Right lobe of liver (tissue), 6 donors: Measurements from ENCODE around the gene HPDL. TPM values are rescaled to one million over a fixed set of nuclear protein-coding genes. Genes with fewer than 3 reads are reported as not detected.
A peak's percentile ranks its signal among the peaks of the same experiment; 100 is the strongest.

Source experiments
- ATAC-seq, 4 donors: fragments of 200-7000 bp; cut with Tn5 transposase; one replicate each; pipeline ENCODE4 v1.9.1; 2020; ENCODE audit warnings: mild to moderate bottlenecking in 4 of 4, moderate library complexity in 4 of 4
- DNase-seq, 3 donors: peaks; one replicate each; pipeline ENCODE4 v3.0.0-alpha.2; 2020
- H3K27ac ChIP-seq, 3 donors: fragments of 200-600 bp; one replicate each; pipeline ENCODE4 v1.8.0; 2022
- H3K27me3 ChIP-seq, 2 donors: fragments of 200-600 bp; one replicate each; pipeline ENCODE4 v1.8.0; 2022
- H3K36me3 ChIP-seq, 4 donors: fragments of 200-600 bp; sonication (generic) in 1 of 4; one replicate each; pipeline versions ENCODE4 v1.5.1 to v1.8.0; 2017 to 2022; ENCODE audit warnings: control low read depth in 1 of 4
- H3K4me1 ChIP-seq, 4 donors: fragments of 200-600 bp; sonication (generic) in 1 of 4; one replicate each; pipeline versions ENCODE4 v1.5.1 to v1.8.0; 2017 to 2022; ENCODE audit warnings: control low read depth in 1 of 4
- H3K4me3 ChIP-seq, 3 donors: fragments of 200-600 bp; one replicate each; pipeline ENCODE4 v1.8.0; 2022
- H3K9me3 ChIP-seq, 4 donors: fragments of 200-600 bp; sonication (generic) in 1 of 4; one replicate each; pipeline versions ENCODE4 v1.5.1 to v1.8.0; 2017 to 2022; ENCODE audit warnings: control low read depth in 1 of 4
- CTCF ChIP-seq, 4 donors: fragments of 200-600 bp in 3 of 4; fragments of 450-650 bp in 1 of 4; IDR thresholded peaks; one replicate each; pipeline versions ENCODE4 v1.5.1 to v1.8.0; 2016 to 2022; ENCODE audit warnings: antibody characterized with exemption in 4 of 4, mild to moderate bottlenecking in 2 of 4
- POLR2A ChIP-seq: fragments of 450-650 bp; IDR thresholded peaks from one replicate; pipeline ENCODE4 v1.6.1; 2017; ENCODE audit warnings: antibody characterized with exemption, mild to moderate bottlenecking
- WGBS: methylation state at CpG from one replicate; pipeline ENCODE4 v1.1.6; 2018; ENCODE audit warnings: low coverage, low lambda C conversion rate; ENCODE audit not compliant: insufficient coverage; ENCODE audit errors: missing lambda C conversion rate; 5-methylcytosine and 5-hydroxymethylcytosine counted together
- intact Hi-C, 2 donors: fragments of 100-400 bp; cut with DNase I; formaldehyde crosslinking; loops; one replicate each; pipeline versions ENCODE4 v1.11.2 to v1.14.1; 2022
- total RNA-seq, 6 experiments: library from RNA; depleted of rRNA in 2 of 6; stranded (reverse); fragments of >200 nt in 2 of 6; fragmentation: NEBNext Ultra II Directional in 3 of 6; extraction: Animal tissue kit (Norgen Biotek cat#: 25700) in 3 of 6; gene quantifications; one replicate each; pipeline versions ENCODE4 v1.1.0 to v1.2.4, GENCODE V29; 2016 to 2023
- donor health status: DM: no; HTN: yes; CAD: no.
- donor health status: DM: no; HTN: no; CAD: no.
- donor health status: DM: no; HTN: no; CAD: no.
- donor health status: DM: no; HTN: yes; CAD: no.
- donor health status: DM: no; HTN: yes; CAD: no.

The HPDL gene
- total RNA-seq, 6 experiments from 2014 or later, result 0.25 to 0.56 TPM; not detected in 4

DNA sequence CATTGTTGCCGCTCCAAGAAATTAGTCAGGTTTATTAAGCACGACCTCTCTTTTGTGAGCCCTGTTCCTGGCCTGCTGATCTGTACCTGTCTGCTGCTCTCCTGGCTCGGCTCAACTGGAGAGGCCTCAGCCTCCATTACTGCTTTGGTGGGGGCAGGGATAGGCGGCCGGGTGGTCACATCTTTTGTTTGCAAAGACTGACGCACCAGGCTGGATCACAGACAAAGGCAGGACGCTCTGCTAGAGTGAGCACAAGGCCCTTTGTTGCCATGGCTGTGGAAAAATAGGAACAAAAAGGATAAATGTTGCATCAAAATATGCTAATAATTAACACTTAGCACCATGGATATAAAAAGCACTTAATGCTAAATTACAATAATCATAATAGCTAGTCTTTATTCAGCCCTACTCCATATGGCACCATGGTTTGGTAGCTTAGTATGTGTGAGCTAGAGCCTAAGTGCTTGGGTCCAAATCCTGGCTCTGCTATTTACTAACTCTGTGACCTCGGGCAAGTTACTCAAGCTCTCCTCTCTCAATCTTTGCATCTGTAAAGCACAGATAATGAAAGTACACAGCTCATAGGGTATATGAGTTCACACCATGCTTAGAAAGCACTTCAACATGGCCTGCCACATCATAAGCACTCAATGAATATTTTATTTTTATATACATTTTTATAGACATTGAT is 28.9 kb upstream of the HPDL start:
- Histone ChIP-seq H3K27ac (no peak overlapping the region), H3K36me3 (no peaks in the 10 kb centered on the region), H3K4me1 (peaks cover 0 to 7% (median 0%) of the 10 kb centered on the region in 4 donors), H3K27me3 (no peaks in the 10 kb centered on the region), H3K4me3 (no peak overlapping the region), H3K9me3 (no peaks in the 10 kb centered on the region)
- DNase-seq, result no peak
- intact Hi-C loops, result loop anchor here (5.0 kb wide), 1 partner anchor 281 kb away; no protein-coding TSS in a partner anchor
- TF ChIP-seq CTCF (IDR thresholded peaks at IDR 0.05) (no peak), POLR2A (no peak)
- 69% methylated on average over 8 of the region's 8 CpGs for WGBS
- ATAC-seq, result peak; percentile 37 to 93 (median 67)

DNA sequence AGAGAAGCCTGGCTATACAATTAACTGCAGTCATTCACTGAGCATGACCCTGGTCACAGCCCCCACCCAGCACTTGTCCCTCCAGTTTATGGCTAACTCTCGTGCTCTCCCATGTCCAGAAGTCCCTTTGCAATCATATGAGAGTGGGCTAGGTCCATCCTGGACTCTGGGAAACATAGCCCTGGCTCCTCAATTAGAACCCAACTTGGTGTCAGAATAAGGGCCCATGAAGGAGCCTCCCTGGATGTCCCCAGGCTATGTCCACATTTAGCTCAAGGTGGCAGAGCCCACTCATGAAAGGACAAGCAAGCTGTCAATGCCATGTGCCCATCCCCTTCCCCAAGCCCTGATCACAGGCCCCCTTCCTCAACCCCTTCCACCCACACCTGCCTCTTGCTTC is 27.4 kb upstream of the HPDL start:
- no peak for TF ChIP-seq CTCF (IDR thresholded peaks at IDR 0.05)
- TF ChIP-seq POLR2A, result no peak
- Histone ChIP-seq H3K36me3 (no peaks in the 10 kb centered on the region), H3K4me3 (no peak overlapping the region), H3K4me1 (peaks cover 0 to 10% (median under 1%) of the 10 kb centered on the region in 4 donors), H3K27me3 (no peaks in the 10 kb centered on the region), H3K27ac (no peak overlapping the region), H3K9me3 (no peaks in the 10 kb centered on the region)
- ATAC-seq, result no peak
- intact Hi-C loops, result loop anchor here (5.0 kb wide), 1 partner anchor 282 kb away; no protein-coding TSS in a partner anchor
- DNase-seq, result no peak
- WGBS, result 83% methylated on average over 1 of the region's 1 CpG

DNA sequence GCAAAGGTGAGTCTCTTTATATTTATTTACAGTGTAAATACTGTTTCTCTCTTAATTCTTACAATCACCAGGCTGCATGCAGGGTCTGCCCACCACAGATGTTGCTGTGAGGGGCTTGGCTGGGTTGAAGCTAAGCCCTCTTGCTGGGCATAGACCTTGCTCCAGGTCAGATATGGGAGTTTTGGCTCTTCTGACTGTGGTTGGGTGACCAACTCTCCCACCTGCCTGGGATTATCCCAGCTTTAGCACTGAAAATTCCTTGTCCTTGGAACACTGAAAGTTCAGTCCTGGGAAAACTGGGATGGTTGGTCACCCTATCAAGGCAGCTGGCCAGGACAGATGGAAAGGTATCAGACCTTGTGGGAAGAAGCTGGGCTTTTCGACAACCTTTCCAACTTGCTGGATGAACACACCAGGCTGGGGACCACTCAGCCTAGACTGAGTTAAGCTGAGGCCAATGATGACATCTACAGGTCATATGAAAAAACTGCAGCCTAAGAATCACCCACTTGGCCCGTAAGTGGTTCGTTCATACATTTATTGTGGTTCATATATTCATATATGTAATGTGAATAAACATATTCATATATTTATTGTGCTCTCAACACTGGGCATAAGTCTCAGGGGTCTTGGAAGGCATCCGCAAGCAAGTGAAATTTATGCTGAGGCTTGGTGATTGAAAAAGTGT is 26.6 kb upstream of the HPDL start:
- H3K36me3 ChIP-seq, result no peaks in the 10 kb centered on the region
- ATAC-seq (peak in 1 of 4 donors; percentile 8), DNase-seq (no peak)
- peaks cover 0 to 10% (median 2%) of the 10 kb centered on the region in 4 donors for H3K4me1 ChIP-seq
- intact Hi-C loops, result loop anchor here (5.0 kb wide), 1 partner anchor 283 kb away; no protein-coding TSS in a partner anchor
- H3K27me3 ChIP-seq, result no peaks in the 10 kb centered on the region
- no peak overlapping the region for H3K4me3 ChIP-seq
- H3K9me3 ChIP-seq, result no peaks in the 10 kb centered on the region
- 7% methylated on average over 3 of the region's 4 CpGs for WGBS
- H3K27ac ChIP-seq, result no peak overlapping the region
- no peak for TF ChIP-seq POLR2A
- TF ChIP-seq CTCF (IDR thresholded peaks at IDR 0.05), result peak; percentile 70 to 79 (median 78)

DNA sequence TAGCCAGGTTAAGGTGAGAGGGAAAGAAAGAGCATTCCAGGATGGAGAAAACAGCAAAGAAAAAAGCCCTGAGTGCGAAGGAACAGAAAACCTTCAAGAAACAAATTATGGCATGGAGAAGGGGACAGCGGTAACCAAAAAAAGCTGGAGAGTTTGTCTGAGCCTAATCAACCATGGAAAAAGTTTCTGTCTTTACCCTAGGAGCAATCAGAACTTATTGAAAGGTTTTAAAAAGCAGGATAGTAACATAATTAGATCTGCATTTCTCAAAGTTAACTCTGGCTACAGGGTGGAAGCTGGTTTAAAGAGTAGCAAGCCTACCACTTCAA is 26.1 kb upstream of the HPDL start:
- no peaks in the 10 kb centered on the region for H3K36me3 ChIP-seq
- ATAC-seq, result no peak
- TF ChIP-seq POLR2A, result no peak
- no peak for TF ChIP-seq CTCF (IDR thresholded peaks at IDR 0.05)
- no peaks in the 10 kb centered on the region for H3K27me3 ChIP-seq
- intact Hi-C loops, result no loop called here
- WGBS, result 52% methylated on average over 2 of the region's 2 CpGs
- no peak overlapping the region for H3K4me3 ChIP-seq
- no peaks in the 10 kb centered on the region for H3K9me3 ChIP-seq
- no peak for DNase-seq
- H3K27ac ChIP-seq, result no peak overlapping the region
- H3K4me1 ChIP-seq, result peaks cover 0 to 10% (median 2%) of the 10 kb centered on the region in 4 donors
